Measurements from ENCODE around the gene STAT3. TPM values are rescaled to one million over a fixed set of nuclear protein-coding genes. Genes with fewer than 3 reads are reported as not detected.

Gene STAT3
- total and polyA plus RNA-seq, 9 of the 15 experiments (the other 6 are each of a cell fraction or from before 2014, with no cell fraction given) = 90.0 to 179 (median 114) TPM

DNA sequence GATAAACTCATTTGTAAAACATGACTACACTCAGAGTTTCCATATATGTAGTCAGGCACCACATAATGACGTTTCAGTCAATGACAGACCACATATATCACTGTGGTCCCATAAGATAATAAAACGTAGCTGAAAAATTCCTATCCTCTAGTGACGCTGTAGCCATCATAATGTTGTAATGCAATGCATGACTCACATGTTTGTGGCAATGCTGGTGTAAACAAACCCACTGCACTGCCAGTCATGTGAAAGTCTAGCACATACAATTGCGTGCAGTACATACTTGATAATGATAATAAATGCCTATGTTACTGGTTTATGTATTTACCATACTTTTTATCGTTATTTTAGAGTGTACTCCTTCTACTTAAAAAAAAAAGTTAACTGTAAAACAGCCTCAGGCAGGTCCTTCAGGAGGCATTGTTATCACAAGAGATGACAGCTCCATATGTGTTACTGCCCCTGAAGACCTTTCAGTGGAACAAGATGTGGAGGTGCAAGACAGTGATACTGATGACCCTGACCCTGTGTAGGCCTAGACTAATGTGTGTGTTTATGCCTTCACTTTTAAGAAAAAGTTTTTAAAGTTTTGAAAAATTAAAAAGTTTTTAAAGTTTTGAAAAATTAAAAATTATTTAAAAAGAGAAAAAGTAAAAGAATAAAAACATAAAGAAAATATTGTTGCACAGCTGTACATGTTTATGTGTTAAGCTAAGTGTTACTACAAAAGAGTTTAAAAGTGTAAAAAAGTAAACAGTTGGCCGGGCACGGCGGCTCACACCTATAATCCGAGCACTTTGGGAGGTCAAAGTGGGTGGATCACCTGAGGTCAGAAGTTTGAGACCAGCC is 121.1 kb downstream of the STAT3 start (continued):
- peak; percentile 65; the same call in 1 of the 2 replicates for TF ChIP-seq CREB3L1 (IDR thresholded peaks at IDR 0.05; ENCODE audit: borderline replicate concordance, low read depth)
- TF ChIP-seq FOXK2 (conservative IDR thresholded peaks at IDR 0.05 in 1 of 2, IDR thresholded peaks at IDR 0.05 in 1 of 2; ENCODE audit: low read depth in 2 of 2) = peak; percentile 88 to 91
- TF ChIP-seq BRD9 (IDR thresholded peaks at IDR 0.05; ENCODE audit: low read depth, partially characterized antibody) = peak; percentile 17
- no peak for TF ChIP-seq PTRF (tag; IDR thresholded peaks at IDR 0.05)
- peak; percentile 60 for TF ChIP-seq MAFG (tag; conservative IDR thresholded peaks at IDR 0.05)
- TF ChIP-seq NFXL1 (CRISPR knock-in tag; IDR thresholded peaks at IDR 0.05) = no peak
- TF ChIP-seq KLF16 (IDR thresholded peaks at IDR 0.05) = peak; percentile 48; the same call in 1 of the 2 replicates
- TF ChIP-seq ZNF609 (CRISPR knock-in tag; IDR thresholded peaks at IDR 0.05; ENCODE audit: borderline replicate concordance) = no peak
- TF ChIP-seq HNRNPLL (IDR thresholded peaks at IDR 0.05; ENCODE audit: low read depth, low read length, poor library complexity, severe bottlenecking) = no peak
- TF ChIP-seq, protein P1, sequence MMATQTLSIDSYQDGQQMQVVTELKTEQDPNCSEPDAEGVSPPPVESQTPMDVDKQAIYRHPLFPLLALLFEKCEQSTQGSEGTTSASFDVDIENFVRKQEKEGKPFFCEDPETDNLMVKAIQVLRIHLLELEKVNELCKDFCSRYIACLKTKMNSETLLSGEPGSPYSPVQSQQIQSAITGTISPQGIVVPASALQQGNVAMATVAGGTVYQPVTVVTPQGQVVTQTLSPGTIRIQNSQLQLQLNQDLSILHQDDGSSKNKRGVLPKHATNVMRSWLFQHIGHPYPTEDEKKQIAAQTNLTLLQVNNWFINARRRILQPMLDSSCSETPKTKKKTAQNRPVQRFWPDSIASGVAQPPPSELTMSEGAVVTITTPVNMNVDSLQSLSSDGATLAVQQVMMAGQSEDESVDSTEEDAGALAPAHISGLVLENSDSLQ (IDR thresholded peaks at IDR 0.05) = peak; percentile 93
- peak; percentile 87 for TF ChIP-seq TCF3 (CRISPR knock-in tag; IDR thresholded peaks at IDR 0.05)
- TF ChIP-seq C11orf30 (IDR thresholded peaks at IDR 0.05; ENCODE audit: low read depth) = peak; percentile 47
